Testis (tissue), 2 donors: ENCODE results near the gene PDE4B.

Experiments used
- POLR2A ChIP-seq: fragments of 450-650 bp; IDR thresholded peaks from one replicate; pipeline ENCODE4 v1.6.1; 2017; ENCODE audit warnings: antibody characterized with exemption, mild to moderate bottlenecking, moderate library complexity
- TF ChIP-seq, protein P1 (sequence below), 3 experiments: fragments of 450-650 bp in 2 of 3; fragments of 200-600 bp in 1 of 3; sonication (generic) in 1 of 3; IDR thresholded peaks; one replicate each; pipeline ENCODE4 v1.5.1; 2016 to 2019; ENCODE audit warnings: antibody characterized with exemption in 3 of 3, mild to moderate bottlenecking in 2 of 3, moderate library complexity in 1 of 3

DNA sequence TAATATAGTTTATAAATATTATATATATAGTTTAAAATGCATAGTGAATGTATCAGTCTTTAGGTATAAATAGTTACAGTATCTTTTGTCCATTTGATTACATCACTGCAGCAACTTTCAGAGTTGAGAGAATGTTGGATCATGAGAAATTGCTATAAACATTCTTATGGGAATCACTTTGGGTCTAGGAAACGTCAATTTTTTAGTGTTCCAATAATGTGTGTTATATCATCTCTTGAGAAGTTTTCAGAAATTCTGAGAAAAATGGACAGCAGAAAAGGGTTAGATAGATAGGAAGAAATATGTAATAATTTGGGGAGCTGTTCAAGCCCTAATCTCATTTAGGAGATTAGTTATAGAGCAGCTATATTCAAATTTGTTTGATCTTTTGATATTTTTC, 556.1 kb downstream of the PDE4B start:
- TF ChIP-seq, protein P1, sequence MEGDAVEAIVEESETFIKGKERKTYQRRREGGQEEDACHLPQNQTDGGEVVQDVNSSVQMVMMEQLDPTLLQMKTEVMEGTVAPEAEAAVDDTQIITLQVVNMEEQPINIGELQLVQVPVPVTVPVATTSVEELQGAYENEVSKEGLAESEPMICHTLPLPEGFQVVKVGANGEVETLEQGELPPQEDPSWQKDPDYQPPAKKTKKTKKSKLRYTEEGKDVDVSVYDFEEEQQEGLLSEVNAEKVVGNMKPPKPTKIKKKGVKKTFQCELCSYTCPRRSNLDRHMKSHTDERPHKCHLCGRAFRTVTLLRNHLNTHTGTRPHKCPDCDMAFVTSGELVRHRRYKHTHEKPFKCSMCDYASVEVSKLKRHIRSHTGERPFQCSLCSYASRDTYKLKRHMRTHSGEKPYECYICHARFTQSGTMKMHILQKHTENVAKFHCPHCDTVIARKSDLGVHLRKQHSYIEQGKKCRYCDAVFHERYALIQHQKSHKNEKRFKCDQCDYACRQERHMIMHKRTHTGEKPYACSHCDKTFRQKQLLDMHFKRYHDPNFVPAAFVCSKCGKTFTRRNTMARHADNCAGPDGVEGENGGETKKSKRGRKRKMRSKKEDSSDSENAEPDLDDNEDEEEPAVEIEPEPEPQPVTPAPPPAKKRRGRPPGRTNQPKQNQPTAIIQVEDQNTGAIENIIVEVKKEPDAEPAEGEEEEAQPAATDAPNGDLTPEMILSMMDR (IDR thresholded peaks at IDR 0.05), result no peak
- TF ChIP-seq POLR2A, result no peak
